ENCODE measurements around the gene PCNX3.

DNA sequence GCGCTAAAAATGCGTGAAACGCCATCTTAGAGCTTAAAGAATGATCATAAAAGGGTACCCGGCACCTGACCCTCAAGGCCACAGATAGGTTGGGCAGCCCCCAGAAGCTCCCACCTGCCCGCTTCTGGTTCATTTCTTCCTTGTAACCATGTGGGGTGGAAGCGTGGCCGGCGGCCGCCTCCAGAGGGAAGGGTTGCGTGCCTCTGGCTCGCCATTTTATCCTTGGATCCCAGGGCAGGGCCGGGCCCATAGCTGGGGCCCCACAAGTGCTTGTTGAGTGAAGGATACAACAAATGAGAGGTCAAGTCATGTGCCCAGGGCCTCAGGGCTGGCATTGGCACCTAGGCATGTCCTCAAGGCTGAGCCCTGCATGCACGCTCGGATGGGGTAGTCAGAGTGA, 5.9 kb downstream of the PCNX3 start:
- TF ChIP-seq, protein P1, sequence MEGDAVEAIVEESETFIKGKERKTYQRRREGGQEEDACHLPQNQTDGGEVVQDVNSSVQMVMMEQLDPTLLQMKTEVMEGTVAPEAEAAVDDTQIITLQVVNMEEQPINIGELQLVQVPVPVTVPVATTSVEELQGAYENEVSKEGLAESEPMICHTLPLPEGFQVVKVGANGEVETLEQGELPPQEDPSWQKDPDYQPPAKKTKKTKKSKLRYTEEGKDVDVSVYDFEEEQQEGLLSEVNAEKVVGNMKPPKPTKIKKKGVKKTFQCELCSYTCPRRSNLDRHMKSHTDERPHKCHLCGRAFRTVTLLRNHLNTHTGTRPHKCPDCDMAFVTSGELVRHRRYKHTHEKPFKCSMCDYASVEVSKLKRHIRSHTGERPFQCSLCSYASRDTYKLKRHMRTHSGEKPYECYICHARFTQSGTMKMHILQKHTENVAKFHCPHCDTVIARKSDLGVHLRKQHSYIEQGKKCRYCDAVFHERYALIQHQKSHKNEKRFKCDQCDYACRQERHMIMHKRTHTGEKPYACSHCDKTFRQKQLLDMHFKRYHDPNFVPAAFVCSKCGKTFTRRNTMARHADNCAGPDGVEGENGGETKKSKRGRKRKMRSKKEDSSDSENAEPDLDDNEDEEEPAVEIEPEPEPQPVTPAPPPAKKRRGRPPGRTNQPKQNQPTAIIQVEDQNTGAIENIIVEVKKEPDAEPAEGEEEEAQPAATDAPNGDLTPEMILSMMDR (IDR thresholded peaks at IDR 0.05), result no peak
- no peak for TF ChIP-seq TCF7L2 (IDR thresholded peaks at IDR 0.05; ENCODE audit: low read depth, low read length)
- TF ChIP-seq, protein P2, sequence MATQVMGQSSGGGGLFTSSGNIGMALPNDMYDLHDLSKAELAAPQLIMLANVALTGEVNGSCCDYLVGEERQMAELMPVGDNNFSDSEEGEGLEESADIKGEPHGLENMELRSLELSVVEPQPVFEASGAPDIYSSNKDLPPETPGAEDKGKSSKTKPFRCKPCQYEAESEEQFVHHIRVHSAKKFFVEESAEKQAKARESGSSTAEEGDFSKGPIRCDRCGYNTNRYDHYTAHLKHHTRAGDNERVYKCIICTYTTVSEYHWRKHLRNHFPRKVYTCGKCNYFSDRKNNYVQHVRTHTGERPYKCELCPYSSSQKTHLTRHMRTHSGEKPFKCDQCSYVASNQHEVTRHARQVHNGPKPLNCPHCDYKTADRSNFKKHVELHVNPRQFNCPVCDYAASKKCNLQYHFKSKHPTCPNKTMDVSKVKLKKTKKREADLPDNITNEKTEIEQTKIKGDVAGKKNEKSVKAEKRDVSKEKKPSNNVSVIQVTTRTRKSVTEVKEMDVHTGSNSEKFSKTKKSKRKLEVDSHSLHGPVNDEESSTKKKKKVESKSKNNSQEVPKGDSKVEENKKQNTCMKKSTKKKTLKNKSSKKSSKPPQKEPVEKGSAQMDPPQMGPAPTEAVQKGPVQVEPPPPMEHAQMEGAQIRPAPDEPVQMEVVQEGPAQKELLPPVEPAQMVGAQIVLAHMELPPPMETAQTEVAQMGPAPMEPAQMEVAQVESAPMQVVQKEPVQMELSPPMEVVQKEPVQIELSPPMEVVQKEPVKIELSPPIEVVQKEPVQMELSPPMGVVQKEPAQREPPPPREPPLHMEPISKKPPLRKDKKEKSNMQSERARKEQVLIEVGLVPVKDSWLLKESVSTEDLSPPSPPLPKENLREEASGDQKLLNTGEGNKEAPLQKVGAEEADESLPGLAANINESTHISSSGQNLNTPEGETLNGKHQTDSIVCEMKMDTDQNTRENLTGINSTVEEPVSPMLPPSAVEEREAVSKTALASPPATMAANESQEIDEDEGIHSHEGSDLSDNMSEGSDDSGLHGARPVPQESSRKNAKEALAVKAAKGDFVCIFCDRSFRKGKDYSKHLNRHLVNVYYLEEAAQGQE (IDR thresholded peaks at IDR 0.05; ENCODE audit: insufficient read depth in 1 of 2, low read depth in 2 of 2, low read length in 1 of 2), result no peak
- TF ChIP-seq SIN3A (IDR thresholded peaks at IDR 0.05; ENCODE audit: borderline replicate concordance, insufficient read depth, low read depth, low read length), result no peak

Data from Panc1 (cell line).